T-helper 9 cell (primary cell): ENCODE results near the gene LAMB4.
A peak's percentile ranks its signal among the peaks of the same experiment; 100 is the strongest.

Source experiments
- DNase-seq: peaks from one replicate; pipeline ENCODE4 v3.0.0-alpha.2; 2020
- total RNA-seq, 2 donors: gene quantifications; one replicate each; lab custom pipeline; 2026; lab: John Stamatoyannopoulos, UW

LAMB4 gene, protein sequence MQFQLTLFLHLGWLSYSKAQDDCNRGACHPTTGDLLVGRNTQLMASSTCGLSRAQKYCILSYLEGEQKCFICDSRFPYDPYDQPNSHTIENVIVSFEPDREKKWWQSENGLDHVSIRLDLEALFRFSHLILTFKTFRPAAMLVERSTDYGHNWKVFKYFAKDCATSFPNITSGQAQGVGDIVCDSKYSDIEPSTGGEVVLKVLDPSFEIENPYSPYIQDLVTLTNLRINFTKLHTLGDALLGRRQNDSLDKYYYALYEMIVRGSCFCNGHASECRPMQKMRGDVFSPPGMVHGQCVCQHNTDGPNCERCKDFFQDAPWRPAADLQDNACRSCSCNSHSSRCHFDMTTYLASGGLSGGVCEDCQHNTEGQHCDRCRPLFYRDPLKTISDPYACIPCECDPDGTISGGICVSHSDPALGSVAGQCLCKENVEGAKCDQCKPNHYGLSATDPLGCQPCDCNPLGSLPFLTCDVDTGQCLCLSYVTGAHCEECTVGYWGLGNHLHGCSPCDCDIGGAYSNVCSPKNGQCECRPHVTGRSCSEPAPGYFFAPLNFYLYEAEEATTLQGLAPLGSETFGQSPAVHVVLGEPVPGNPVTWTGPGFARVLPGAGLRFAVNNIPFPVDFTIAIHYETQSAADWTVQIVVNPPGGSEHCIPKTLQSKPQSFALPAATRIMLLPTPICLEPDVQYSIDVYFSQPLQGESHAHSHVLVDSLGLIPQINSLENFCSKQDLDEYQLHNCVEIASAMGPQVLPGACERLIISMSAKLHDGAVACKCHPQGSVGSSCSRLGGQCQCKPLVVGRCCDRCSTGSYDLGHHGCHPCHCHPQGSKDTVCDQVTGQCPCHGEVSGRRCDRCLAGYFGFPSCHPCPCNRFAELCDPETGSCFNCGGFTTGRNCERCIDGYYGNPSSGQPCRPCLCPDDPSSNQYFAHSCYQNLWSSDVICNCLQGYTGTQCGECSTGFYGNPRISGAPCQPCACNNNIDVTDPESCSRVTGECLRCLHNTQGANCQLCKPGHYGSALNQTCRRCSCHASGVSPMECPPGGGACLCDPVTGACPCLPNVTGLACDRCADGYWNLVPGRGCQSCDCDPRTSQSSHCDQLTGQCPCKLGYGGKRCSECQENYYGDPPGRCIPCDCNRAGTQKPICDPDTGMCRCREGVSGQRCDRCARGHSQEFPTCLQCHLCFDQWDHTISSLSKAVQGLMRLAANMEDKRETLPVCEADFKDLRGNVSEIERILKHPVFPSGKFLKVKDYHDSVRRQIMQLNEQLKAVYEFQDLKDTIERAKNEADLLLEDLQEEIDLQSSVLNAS (N-terminal part only)
- total RNA-seq = 0 reads per million in 2 donors

DNA sequence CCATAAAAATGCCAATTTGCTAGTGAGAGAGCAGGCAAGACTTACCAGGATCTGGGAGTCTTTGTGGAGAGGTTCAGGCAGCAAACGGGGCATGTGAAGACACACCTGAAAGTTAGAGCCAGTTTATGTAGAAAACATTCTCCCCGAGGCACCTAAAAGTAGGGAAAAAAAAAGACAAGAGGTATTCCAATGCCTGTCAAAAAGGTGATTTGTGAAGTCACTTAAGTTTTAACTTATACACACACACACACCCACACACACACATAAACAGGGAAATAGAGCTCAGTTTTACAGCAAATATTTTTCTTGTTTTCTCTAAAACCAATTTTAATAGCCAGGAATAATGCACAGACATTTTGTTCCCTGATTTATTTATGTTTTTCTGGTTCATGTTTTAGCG lies at the start of gene LAMB4:
Gene LAMB4, minus strand, starts transcription at position 101 of the 400 bp plus-strand sequence. CDS start 7,197 bp downstream, outside the sequence.
- DNase-seq = no peak

DNA sequence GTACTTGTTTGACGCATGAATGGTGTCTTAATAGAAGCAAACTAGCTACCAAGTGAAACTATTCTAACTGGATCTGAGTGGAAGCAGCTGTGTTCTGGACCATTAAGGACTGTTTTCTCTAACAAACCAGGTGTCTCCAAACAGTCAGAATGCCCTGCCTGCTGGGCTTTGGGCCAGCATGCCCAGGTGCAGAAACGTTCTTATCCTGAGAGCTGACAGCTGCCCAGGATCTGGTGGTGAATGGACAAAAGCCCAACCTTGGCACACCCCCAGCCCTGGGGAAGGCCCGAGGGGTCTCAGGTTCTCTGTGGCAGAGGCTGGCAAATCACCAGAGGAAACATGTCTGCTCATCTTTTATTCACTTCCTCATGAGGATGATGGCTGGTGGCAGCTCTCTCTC lies 48.2 kb upstream of the LAMB4 start:
- DNase-seq = no peak

DNA sequence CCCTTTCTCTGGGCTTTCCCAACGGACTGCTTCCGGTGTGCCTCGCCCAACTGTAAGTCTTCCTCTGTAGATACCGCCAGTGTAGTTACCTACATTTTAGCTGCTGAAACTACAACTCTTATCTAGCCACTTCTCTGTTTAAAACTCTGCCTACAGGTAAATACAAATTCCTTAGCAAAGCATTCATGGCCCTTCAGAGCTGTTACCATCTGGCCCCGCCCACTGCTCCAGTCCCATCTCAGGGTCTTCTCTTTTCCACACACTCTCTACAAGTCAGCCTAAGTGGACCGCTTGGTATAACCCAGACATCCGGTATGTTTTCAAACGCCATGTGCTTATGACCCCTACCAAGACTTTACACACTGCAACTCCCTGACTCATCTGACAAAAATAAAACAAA lies 41.0 kb upstream of the LAMB4 start:
- DNase-seq = no peak

DNA sequence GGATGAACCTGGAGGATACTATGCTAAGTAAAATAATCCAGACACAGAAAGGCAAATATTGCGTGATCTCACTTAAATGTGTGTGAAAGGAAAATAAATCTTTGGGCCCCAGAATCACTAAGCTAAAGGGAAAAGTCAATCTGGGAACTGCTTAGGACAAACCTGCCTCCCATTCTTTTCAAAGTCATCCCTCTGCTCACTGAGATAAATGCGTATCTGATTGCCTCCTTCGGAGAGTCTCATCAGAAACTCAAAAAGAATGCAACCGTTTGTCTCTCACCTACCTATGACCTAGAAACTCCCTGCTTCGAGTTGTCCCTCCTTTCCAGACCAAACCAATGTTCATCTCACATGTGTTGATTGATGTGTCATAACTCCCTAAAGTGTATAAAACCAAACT lies 40.1 kb upstream of the LAMB4 start:
- no peak for DNase-seq

DNA sequence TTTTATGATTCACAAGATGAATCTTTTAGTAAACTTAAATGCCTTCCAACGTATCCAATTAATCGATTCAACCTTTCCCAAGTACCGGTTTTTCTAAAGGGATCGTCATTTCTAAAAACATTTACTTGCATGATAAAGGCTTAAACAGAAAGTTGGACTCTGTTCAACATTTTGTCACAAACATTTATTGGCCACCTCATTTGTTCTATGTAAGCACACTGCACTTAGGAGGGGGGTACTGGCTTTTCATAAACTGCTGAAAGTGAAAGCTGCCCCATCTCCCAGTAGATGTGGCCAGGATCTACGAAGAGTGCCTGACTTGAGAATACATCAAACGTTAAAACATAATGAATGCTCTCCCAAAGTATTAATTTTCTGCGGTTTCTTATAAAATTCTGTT lies 37.3 kb upstream of the LAMB4 start:
- DNase-seq = no peak

DNA sequence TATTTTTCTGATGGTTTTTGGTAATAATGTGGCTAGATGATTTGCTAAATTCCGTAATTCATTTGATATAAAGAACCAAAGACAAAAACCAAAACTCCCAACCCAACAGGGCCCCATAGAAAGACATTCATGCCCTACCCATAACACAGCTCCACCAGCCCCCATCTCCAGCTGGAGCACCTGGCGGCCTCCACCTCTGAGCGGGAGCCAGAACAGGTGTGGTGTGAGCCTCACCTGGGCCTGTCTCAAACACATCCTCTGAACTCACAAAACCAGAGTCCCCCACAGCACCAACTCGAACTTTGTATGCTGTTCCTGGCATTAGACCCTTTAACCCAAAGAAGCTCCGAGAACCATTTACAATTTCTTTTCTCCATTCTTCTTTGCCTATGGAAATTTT lies 36.5 kb upstream of the LAMB4 start:
- DNase-seq = no peak

DNA sequence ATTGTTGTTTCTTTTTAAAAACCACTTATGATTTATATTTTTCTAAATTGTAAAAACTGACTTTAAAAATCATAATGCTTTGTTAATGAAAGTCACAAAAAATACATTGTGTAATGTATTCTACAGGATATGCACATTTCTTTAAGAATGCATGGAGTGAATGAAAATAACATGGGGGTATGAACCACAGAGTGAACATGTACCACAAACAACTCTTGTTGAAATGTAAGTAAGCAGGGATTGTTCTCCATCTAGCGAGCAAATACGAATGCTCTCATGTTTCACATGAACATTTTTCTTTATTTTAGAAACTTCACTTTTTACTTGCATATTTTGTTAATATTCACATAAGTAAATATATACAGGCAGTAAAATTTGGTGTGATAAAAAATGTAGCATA lies 35.6 kb upstream of the LAMB4 start:
- DNase-seq = no peak

DNA sequence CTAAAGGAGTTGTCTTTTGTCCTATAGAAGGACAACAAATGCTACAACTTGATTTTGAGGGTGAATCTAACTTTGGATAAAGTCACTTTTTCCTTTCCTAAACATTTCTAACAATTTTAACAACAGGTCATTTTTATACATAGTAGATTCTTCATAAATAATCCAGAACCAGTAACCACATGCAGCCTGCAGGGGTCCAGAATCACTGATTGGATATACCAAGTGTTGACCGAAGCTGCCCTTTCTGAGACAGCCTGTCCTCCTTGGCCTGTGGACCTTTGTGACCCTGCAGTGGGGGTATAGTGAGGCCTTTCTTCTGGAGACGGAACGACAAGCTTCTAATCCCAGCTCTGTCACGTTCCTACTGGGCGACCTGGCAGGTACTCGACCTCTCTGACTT lies 34.8 kb upstream of the LAMB4 start:
- DNase-seq = no peak

DNA sequence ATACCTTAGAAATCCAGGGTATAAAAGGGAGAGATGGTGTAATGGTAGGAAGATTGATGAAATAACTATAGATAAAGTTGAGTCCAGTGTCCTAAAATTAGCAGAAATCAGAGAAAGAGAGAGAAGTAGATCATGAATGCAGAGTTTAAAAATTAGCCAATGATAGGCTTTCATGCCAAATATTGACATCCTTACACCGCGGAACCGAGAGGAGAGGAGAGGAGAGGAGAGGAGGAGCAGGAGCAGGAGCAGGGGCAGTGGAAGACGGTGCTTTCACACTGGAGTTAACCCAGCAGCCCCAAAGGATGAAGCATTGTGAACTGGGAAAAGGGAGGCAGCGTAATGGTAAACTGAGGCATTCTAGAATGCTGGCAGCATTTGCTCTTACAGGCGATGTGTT lies 34.2 kb upstream of the LAMB4 start:
- no peak for DNase-seq

DNA sequence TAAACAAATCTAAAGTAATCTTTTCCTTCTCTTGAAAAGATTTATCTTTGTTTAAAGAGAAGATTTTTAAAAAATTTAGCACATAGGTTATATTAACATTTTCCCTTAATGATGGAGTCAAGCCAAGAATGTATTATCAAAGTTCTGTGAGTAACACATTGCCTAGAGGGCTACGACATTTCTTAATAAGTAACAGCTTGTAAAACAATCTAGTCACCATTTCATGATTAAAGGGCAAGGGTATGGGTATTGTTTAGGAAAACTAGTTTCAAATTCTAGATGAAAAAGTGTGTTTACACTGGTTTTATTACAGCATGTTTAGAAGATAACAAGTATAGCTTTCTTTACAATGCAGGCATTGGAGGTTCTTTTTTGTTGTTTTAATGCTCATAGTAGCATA lies 28.6 kb upstream of the LAMB4 start:
- no peak for DNase-seq

DNA sequence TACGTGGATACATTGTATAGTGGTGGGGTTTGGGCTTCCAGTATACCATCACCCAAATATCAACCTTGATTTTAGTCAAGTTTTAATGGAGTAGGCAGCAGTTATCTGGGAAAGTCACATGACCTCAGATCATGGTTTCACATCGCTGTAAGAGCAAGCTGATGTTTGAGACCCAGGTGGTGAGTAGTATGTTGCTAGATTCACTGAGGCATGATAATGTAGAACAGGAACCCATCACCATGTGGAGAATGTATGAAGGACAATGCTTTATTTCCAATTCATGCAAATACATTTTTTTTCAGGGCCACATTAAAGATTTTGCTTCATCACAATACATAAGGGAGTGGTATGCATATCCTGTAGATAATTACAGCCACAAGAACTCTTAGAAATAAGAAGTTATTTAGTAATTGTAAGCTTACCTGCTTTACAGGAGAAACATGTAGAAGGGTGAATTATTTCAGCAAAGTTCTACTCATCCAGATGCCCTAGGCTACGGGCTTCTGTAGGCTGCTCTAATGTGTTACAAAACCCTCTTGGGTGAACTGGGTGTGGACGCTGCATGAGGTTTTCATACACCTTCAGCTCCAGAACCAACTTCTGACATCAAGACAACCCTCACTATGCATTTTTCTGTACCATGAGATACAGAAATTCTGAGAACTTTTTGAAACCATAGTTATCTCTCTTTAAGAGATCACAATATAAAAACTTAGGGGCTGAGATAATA lies 27.6 kb upstream of the LAMB4 start:
- no peak for DNase-seq

DNA sequence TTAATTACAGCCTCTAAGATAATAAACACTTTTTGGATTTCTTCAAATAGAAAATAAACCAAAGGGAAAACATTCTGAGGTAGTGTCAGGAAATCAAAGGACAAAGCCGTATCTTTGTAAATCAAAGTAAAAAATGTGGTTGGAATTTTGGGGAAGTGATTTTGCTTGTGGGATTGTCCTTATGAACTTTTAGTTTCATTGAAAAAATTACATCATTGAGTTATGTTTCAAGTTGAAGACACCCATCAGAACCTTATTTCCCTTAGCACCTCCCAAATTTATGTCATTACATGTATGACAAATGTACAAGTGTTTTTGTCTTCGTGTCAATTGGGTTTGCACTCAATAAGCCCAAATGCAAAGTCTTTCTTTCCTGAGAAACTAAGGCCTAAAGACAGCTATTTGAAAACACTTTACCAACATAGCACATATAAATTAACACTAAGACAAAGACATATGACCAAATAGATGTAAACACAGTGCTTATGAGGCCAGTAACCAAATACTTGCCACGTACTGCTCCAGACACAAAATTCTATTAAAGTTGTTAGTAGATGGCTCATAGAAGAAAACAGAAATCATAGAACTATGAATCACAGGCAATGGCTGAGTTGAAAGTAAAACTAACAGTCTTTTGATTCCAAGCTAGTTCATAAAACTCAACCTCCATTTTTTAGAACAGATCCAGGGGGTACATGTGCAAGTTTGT lies 26.9 kb upstream of the LAMB4 start:
- no peak for DNase-seq

DNA sequence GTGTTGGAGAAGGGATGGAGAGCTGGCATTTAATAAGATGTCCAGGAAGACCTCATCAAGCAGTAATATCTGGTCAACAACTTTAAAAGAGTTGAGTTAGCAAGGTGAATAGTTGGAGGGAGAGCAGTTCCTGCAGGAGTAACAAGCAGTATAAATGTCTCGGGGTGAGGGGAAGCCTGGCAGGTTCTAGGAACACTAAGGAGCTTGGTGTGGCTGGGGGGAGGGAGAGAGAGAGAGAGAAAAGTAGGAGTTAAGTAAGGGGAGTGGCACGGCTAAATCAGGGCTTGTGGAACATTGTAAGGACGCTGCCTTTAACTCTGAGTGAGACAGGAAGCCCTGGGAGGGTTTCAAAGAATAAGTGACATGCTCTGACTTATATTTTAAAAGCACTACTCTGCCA lies 22.0 kb upstream of the LAMB4 start:
- DNase-seq = no peak

DNA sequence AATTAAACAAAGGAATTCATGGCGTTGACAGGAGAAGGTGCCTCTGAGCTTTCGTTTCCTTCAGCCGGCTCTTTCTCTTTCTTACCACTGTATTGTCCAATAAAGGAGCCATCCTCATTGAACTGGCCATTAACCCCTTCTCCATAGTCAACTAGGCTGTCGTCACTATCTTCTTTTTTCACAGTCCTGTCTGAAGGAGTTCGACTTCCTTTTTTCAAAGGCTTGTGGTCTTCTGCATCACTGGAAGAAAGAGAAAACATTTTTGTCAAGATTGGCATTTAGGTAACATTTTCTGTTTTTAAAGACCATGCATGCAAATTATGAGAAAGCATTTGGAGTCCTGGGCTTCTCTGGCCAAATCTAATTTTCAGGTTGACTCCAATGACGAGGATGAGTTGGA lies 19.7 kb upstream of the LAMB4 start:
- DNase-seq = no peak

DNA sequence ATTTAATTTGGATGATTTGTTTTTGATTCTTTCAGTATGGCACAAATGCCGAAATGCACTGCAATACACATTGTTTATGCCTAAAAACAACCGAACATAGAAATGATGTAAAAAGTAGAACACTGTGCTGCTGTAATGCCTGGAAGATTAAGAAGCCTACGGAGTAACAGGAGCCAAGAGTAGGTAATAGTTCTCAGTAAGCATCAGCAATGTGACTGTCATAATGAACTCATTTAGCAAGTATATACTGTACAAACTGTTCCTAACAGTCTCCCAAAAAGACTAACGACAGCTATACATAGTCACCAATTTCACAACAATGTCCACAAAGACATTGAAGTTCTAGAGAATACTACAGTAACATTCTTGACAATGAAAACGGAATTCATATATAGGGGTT lies 19.0 kb upstream of the LAMB4 start:
- DNase-seq = no peak

DNA sequence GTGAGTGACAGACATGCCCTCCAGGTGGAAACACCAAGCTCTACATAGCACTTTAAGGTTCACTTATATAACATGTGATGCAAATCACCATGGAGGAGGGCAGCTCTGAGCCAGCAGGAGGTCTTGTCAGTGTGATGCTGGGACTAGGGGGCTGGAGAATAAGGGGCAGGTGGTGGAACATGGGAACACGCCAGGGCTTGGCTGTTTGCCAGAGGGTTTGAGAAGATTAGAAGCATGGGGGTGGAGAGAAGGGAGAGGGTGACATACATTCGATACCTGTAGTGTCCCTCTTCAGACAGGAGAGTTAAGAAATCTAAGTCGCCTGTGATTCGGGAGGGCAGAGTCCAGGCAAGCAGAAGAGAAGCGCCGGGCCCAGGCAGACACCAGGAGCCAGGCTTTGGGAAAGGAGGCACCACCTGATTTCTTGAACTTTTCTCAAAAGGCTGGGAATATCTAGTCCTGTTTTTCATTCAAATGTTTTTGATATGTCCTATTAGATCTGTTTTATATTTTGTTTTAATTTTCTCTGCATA lies 16.9 kb upstream of the LAMB4 start:
- DNase-seq = no peak

DNA sequence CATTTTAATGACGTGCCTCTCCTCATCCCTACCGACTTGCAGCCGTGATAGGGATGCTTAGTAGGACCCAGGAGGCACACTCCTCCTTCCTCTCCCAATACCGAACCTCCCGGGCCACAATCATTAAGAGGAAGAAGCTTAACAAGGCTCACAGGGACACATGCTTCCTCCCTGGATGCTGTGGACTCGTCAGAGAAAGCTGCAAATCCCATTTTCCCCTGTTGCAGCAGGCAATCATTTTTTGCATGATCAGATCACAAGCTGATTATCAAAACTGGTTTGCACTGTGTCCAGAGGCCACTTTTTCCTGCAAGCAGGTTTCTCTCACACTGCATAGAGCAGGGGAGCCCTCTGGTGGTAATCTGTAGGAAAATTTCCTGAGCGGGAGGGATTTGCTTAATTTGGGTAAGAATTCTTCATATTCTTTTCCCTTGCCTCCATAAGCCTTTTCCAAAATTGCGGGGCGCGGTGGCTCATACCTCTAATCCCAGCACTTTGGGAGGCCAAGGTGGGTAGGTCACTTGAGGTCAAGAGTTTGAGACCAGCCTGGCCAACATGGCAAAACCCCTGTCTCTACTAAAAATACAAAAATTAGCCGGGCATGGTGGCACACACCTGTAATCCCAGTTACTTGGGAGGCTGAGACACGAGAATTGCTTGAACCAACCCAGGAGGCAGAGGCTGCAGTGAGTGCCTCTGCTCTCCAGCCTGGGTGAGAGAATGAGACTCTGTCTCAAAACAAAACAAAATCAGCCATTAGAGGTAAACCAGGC lies 16.1 kb upstream of the LAMB4 start:
- peak; percentile 2 for DNase-seq

DNA sequence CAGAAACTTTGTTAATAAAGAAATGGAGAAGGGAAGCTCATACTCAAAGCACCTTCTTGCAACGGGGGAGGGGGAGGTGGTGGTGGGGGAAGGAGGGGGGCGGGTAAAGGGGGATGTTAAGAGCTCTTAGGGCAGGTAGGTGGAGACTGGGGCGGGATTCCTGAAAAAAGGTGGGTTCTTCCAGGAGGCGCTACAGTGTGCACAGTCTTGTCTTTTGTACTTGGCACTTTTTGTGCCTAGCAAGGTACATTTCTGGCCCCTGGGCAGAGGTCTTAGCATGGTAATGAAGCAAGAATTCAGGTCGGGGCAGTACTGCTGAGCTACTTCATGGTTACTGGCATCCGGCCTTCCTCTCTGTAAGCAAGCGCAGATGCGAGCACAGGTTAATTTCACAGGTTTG lies 15.2 kb upstream of the LAMB4 start:
- no peak for DNase-seq

DNA sequence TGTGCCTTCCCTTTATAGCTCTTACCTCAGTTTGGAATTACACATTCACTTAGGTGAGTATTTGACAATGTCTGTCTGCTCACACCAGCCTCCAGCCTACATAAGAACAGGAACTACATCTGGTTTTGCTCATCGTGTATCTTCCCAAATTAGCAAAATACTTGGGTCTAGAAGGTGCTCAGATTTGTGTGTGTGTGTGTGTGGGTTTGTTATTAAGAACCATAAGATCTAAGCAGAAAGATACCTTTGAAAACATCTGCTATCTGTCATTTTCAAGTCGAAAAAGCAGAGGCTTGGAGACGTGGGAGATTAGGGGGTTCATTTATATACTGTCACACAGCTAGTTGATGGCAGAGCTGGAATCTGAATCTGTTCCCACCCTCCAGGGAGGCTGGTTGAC lies 14.8 kb upstream of the LAMB4 start:
- no peak for DNase-seq

DNA sequence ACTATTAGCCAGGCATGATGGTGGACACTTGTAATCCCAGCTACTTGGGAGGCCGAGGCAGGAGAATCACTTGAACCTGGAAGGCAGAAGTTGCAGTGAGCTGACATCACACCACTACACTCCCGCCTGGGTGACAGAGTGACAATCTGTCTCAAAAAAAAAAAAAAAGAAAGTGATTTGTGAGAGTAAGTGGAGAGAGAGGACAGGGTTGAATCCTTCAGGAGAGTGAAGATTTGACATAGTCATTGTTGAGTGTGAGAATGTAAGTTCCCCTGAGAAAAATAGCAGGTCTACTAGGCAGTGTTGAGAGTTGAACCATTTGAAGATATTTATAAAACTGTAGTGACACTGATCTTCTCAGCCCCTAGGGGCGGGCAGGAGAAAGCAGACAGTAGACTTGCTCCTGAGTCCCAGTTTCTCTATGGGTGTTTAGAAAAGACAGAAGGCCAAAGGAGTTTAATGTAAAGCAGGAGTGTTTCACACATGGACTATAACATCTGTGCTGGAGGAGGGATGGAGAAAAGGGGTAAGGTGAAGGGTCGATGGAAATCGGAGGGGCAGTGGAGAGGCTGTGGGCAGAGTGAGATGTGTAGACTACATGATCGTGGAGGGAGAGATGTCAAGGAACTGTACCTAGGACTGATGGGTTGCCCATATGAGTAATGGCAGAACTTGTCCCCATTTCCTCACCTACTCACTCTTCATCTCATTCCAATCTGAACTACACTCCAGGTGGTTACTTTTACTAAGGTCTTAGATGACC lies 13.7 kb upstream of the LAMB4 start:
- DNase-seq = no peak
